Measurements from ENCODE around the gene MATN1.

GRCh38 chr1:30760596-30761324 lies 37.4 kb upstream of the MATN1 start:
- TF ChIP-seq CTCF (IDR thresholded peaks at IDR 0.05; ENCODE audit: poor library complexity) (no peak), EZH2 (IDR thresholded peaks at IDR 0.05; ENCODE audit: borderline replicate concordance) (no peak), EZH2phosphoT487 (IDR thresholded peaks at IDR 0.05; ENCODE audit: low read depth, severe bottlenecking, unreplicated experiment) (no peak)
